WTC11 (cell line): Measurements from ENCODE around the gene CCSER2. TPM values are rescaled to one million over a fixed set of nuclear protein-coding genes. Genes with fewer than 3 reads are reported as not detected.

Source experiments
- ATAC-seq: fragments of 200-7000 bp; cut with Tn5 transposase; 2 replicates; pipeline ENCODE4 v1.10.0; 2021; ENCODE audit warnings: mild to moderate bottlenecking, moderate library complexity
- CTCF ChIA-PET: fragments of 300-600 bp; sonication (Branson Sonifier 250); formaldehyde crosslinking; loops from one replicate; lab custom pipeline; 2021; ENCODE audit warnings: antibody characterized with exemption; lab: Charles Lee
- POLR2A ChIA-PET: fragments of 350-600 bp; sonication (Branson Sonifier 250); formaldehyde crosslinking; loops from one replicate; lab custom pipeline; 2021; ENCODE audit warnings: antibody characterized with exemption; lab: Charles Lee
- DNase-seq: peaks from one replicate; pipeline ENCODE4 v3.0.0; 2021; ENCODE audit warnings: low spot score
- H3K27ac Mint-ChIP-seq: 2 replicates; pipeline ENCODE4 v1.8.0; 2021; ENCODE audit warnings: mixed read lengths
- H3K27me3 Mint-ChIP-seq: 2 replicates; pipeline ENCODE4 v1.8.0; 2021; ENCODE audit warnings: low read depth, mild to moderate bottlenecking, moderate library complexity, mixed read lengths
- H3K36me3 Mint-ChIP-seq: 2 replicates; pipeline ENCODE4 v1.8.0; 2021; ENCODE audit warnings: mixed read lengths
- H3K4me1 Mint-ChIP-seq: 2 replicates; pipeline ENCODE4 v1.8.0; 2022; ENCODE audit warnings: mixed read lengths
- H3K4me3 Mint-ChIP-seq: 2 replicates; pipeline ENCODE4 v1.8.0; 2021; ENCODE audit warnings: mild to moderate bottlenecking, moderate library complexity, mixed read lengths
- H3K9me3 Mint-ChIP-seq: 2 replicates; pipeline ENCODE4 v1.8.0; 2021; ENCODE audit warnings: mixed read lengths
- ATF1 ChIP-seq: sonication (generic); formaldehyde crosslinking; IDR thresholded peaks from 2 replicates; pipeline ENCODE4 v1.8.1; 2023; ENCODE audit warnings: mild to moderate bottlenecking, moderate library complexity, missing genetic modification reagents
- ETV6 ChIP-seq: sonication (generic); formaldehyde crosslinking; IDR thresholded peaks from 2 replicates; pipeline ENCODE4 v1.8.1; 2022; ENCODE audit warnings: mild to moderate bottlenecking, missing genetic modification reagents
- FOXK1 ChIP-seq: sonication (generic); formaldehyde crosslinking; IDR thresholded peaks from 2 replicates; pipeline ENCODE4 v1.8.0; 2022; ENCODE audit warnings: mild to moderate bottlenecking, moderate library complexity, missing genetic modification reagents
- IRF2 ChIP-seq: sonication (generic); formaldehyde crosslinking; IDR thresholded peaks from 2 replicates; pipeline ENCODE4 v1.8.0; 2022; ENCODE audit warnings: low read depth, missing genetic modification reagents, borderline replicate concordance
- SMAD3 ChIP-seq: sonication (generic); formaldehyde crosslinking; IDR thresholded peaks from 2 replicates; pipeline ENCODE4 v1.8.0; 2022; ENCODE audit warnings: missing genetic modification reagents, mild to moderate bottlenecking, borderline replicate concordance
- SOX15 ChIP-seq: fragments of 250-450 bp; sonication (Bioruptor Pico); IDR thresholded peaks from 2 replicates; pipeline ENCODE4 v1.9.0; 2021; ENCODE audit warnings: mild to moderate bottlenecking
- TCF7 ChIP-seq: sonication (generic); formaldehyde crosslinking; IDR thresholded peaks from 2 replicates; pipeline ENCODE4 v1.8.0; 2022; ENCODE audit warnings: mild to moderate bottlenecking, low read depth, missing genetic modification reagents, moderate library complexity
- ZNF317 ChIP-seq: sonication (generic); formaldehyde crosslinking; IDR thresholded peaks from 2 replicates; pipeline ENCODE4 v1.8.1; 2023; ENCODE audit warnings: low read depth, mild to moderate bottlenecking, moderate library complexity, missing genetic modification reagents, borderline replicate concordance
- ZNF416 ChIP-seq: fragments of 250-450 bp; sonication (Bioruptor Pico); IDR thresholded peaks from 2 replicates; pipeline ENCODE4 v1.9.0; 2021; ENCODE audit warnings: mild to moderate bottlenecking, inconsistent platforms
- ZNF423 ChIP-seq: fragments of 250-450 bp; sonication (Bioruptor Pico); IDR thresholded peaks from 2 replicates; pipeline ENCODE4 v2.1.2; 2022; ENCODE audit warnings: mild to moderate bottlenecking, moderate library complexity
- total RNA-seq: library from RNA; stranded (reverse); gene quantifications from 3 replicates; pipeline ENCODE4 v1.2.3, GENCODE V29; 2021
- TF ChIP-seq, protein P1 (sequence below): sonication (generic); formaldehyde crosslinking; IDR thresholded peaks from 2 replicates; pipeline ENCODE4 v1.8.0; 2022; ENCODE audit warnings: mild to moderate bottlenecking, missing genetic modification reagents
- TF ChIP-seq, protein P2 (sequence below): sonication (generic); formaldehyde crosslinking; IDR thresholded peaks from 2 replicates; pipeline ENCODE4 v1.8.0; 2022; ENCODE audit warnings: mild to moderate bottlenecking, missing genetic modification reagents
- TF ChIP-seq, protein P3 (sequence below): sonication (generic); formaldehyde crosslinking; IDR thresholded peaks from 2 replicates; pipeline ENCODE4 v1.8.1; 2022; ENCODE audit warnings: mild to moderate bottlenecking, moderate library complexity, missing genetic modification reagents
- TF ChIP-seq, protein P4 (sequence below): sonication (generic); formaldehyde crosslinking; conservative IDR thresholded peaks from 2 replicates; pipeline ENCODE4 v1.8.1; 2022; ENCODE audit warnings: mild to moderate bottlenecking, missing genetic modification reagents
- TF ChIP-seq, protein P5 (sequence below): fragments of 250-450 bp; sonication (Bioruptor Pico); IDR thresholded peaks from 2 replicates; pipeline ENCODE4 v1.9.0; 2021; ENCODE audit warnings: moderate library complexity, mild to moderate bottlenecking, inconsistent platforms, borderline replicate concordance
- TF ChIP-seq, protein P6 (sequence below): fragments of 250-450 bp; sonication (Bioruptor Pico); IDR thresholded peaks from 2 replicates; pipeline ENCODE4 v1.8.0; 2021; ENCODE audit warnings: mild to moderate bottlenecking
- TF ChIP-seq, protein P7 (sequence below): sonication (generic); formaldehyde crosslinking; conservative IDR thresholded peaks from 2 replicates; pipeline ENCODE4 v1.8.1; 2023; ENCODE audit warnings: mild to moderate bottlenecking, low read depth, missing genetic modification reagents, moderate library complexity

The CCSER2 gene
- total RNA-seq, 1 experiment from 2014 or later: 30.6 TPM

DNA sequence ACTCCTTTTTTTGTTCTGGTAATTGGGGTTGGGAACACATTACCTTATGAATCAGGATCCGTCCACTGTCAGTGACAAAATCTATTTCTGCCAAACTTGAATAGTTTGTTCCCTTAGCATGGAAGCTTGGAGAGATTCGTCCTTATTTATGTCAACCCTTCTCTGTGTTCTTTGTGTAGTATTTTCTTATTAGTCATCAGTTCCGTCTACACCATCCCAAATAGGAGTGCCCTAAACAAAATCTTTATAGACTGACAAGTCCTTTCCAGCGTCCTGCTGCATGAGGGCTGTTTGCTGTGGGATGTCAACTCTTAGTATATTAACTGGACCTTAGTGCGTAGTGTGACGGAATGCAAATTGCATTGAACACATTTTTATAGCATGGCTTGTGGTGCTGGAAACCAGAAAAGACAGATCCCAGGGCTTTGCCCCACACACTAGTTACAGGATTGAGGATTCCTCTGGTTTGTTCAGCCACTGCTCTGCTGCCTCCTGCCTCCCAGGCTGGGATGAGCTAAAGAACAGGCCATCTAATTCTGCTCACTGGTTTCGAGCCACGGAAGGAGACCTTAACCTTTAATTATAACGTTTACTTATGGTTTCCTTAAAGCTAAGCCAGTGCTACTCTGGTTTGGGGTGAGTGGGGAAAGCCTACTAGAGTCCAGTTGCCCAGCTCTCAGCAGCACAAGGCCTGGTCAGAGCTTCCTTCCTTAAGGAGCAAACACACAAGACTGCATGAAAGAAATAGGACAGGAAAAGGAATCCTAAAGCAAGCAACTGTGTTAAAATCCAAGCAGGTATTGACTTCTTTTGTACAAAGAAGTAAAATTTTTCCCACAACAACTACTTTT lies 194.4 kb downstream of the CCSER2 start:
- Mint-ChIP-seq H3K36me3 (peaks cover 24% of the 10 kb centered on the region), H3K4me3 (no peak overlapping the region), H3K9me3 (peaks cover 26% of the 10 kb centered on the region), H3K27ac (peak overlapping the region; percentile 45), H3K4me1 (peaks cover 36% of the 10 kb centered on the region), H3K27me3 (peaks cover 9% of the 10 kb centered on the region)
- no peak for DNase-seq
- ChIA-PET CTCF (interaction anchor here (0.5 to 2.5 kb wide), 7 partner anchors 14 to 1423 kb away, joined by 3 to 16 read pairs (median 8); no protein-coding TSS in a partner anchor), POLR2A (interaction anchor here (0.6 kb wide), 1 partner anchor 182 kb away, joined by 6 read pairs; no protein-coding TSS in a partner anchor)
- ATAC-seq: peak; percentile 52
- TF ChIP-seq, protein P1, sequence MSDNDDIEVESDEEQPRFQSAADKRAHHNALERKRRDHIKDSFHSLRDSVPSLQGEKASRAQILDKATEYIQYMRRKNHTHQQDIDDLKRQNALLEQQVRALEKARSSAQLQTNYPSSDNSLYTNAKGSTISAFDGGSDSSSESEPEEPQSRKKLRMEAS (CRISPR knock-in tag): no peak
- TF ChIP-seq IRF2 (CRISPR knock-in tag) (no peak), SOX15 (CRISPR knock-in tag) (no peak), FOXK1 (CRISPR knock-in tag) (no peak), ZNF416 (CRISPR knock-in tag) (no peak), SMAD3 (CRISPR knock-in tag) (no peak), ATF1 (CRISPR knock-in tag) (no peak), ZNF423 (CRISPR knock-in tag) (no peak), ZNF317 (no peak), TCF7 (CRISPR knock-in tag) (no peak)
- TF ChIP-seq, protein P2, sequence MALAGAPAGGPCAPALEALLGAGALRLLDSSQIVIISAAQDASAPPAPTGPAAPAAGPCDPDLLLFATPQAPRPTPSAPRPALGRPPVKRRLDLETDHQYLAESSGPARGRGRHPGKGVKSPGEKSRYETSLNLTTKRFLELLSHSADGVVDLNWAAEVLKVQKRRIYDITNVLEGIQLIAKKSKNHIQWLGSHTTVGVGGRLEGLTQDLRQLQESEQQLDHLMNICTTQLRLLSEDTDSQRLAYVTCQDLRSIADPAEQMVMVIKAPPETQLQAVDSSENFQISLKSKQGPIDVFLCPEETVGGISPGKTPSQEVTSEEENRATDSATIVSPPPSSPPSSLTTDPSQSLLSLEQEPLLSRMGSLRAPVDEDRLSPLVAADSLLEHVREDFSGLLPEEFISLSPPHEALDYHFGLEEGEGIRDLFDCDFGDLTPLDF (CRISPR knock-in tag): no peak
- TF ChIP-seq, protein P3, sequence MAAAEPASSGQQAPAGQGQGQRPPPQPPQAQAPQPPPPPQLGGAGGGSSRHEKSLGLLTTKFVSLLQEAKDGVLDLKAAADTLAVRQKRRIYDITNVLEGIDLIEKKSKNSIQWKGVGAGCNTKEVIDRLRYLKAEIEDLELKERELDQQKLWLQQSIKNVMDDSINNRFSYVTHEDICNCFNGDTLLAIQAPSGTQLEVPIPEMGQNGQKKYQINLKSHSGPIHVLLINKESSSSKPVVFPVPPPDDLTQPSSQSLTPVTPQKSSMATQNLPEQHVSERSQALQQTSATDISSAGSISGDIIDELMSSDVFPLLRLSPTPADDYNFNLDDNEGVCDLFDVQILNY: no peak
- TF ChIP-seq, protein P4, sequence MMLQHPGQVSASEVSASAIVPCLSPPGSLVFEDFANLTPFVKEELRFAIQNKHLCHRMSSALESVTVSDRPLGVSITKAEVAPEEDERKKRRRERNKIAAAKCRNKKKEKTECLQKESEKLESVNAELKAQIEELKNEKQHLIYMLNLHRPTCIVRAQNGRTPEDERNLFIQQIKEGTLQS (CRISPR knock-in tag): no peak
- TF ChIP-seq, protein P5, sequence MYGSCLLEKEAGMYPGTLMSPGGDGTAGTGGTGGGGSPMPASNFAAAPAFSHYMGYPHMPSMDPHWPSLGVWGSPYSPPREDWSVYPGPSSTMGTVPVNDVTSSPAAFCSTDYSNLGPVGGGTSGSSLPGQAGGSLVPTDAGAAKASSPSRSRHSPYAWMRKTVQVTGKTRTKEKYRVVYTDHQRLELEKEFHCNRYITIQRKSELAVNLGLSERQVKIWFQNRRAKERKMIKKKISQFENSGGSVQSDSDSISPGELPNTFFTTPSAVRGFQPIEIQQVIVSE: no peak
- TF ChIP-seq, protein P6, sequence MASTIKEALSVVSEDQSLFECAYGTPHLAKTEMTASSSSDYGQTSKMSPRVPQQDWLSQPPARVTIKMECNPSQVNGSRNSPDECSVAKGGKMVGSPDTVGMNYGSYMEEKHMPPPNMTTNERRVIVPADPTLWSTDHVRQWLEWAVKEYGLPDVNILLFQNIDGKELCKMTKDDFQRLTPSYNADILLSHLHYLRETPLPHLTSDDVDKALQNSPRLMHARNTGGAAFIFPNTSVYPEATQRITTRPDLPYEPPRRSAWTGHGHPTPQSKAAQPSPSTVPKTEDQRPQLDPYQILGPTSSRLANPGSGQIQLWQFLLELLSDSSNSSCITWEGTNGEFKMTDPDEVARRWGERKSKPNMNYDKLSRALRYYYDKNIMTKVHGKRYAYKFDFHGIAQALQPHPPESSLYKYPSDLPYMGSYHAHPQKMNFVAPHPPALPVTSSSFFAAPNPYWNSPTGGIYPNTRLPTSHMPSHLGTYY (CRISPR knock-in tag): no peak
- TF ChIP-seq, protein P7, sequence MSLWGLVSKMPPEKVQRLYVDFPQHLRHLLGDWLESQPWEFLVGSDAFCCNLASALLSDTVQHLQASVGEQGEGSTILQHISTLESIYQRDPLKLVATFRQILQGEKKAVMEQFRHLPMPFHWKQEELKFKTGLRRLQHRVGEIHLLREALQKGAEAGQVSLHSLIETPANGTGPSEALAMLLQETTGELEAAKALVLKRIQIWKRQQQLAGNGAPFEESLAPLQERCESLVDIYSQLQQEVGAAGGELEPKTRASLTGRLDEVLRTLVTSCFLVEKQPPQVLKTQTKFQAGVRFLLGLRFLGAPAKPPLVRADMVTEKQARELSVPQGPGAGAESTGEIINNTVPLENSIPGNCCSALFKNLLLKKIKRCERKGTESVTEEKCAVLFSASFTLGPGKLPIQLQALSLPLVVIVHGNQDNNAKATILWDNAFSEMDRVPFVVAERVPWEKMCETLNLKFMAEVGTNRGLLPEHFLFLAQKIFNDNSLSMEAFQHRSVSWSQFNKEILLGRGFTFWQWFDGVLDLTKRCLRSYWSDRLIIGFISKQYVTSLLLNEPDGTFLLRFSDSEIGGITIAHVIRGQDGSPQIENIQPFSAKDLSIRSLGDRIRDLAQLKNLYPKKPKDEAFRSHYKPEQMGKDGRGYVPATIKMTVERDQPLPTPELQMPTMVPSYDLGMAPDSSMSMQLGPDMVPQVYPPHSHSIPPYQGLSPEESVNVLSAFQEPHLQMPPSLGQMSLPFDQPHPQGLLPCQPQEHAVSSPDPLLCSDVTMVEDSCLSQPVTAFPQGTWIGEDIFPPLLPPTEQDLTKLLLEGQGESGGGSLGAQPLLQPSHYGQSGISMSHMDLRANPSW (CRISPR knock-in tag): no peak

DNA sequence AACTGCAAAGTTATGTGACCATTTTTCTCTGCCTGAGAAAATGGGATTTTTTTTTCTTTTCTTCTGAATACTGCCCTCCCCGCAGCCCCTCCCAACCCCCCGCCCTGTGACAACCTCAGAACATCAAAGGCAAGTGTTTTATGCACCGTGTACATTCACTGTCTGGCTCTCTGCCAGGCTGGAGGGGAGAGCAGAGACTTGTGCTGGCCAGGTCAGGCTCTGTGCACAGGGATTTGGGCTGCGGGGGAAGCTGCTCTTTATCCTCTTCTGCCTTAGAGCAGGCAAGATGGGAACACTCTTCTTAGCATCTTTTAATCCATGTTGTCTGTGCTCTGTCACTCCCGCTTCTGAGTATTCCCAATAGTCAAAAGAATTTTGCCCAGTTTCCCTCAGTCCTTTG lies 195.1 kb downstream of the CCSER2 start:
- DNase-seq: no peak
- peaks cover 24% of the 10 kb centered on the region for H3K36me3 Mint-ChIP-seq
- H3K9me3 Mint-ChIP-seq: peaks cover 28% of the 10 kb centered on the region
- H3K27me3 Mint-ChIP-seq: peaks cover 9% of the 10 kb centered on the region
- no peak for TF ChIP-seq ETV6 (CRISPR knock-in tag)
- no peak overlapping the region; the same call in 1 of the 2 replicates for H3K27ac Mint-ChIP-seq
- peaks cover 36% of the 10 kb centered on the region for H3K4me1 Mint-ChIP-seq
- ChIA-PET CTCF (interaction anchor here (0.6 to 2.5 kb wide), 6 partner anchors 14 to 553 kb away, joined by 3 to 16 read pairs (median 8); no protein-coding TSS in a partner anchor), POLR2A (no interaction called here)
- H3K4me3 Mint-ChIP-seq: no peak overlapping the region
- ATAC-seq: peak; percentile 27; the same call in 1 of the 2 replicates
